Neutrophil (primary cell): Measurements from ENCODE around the gene SLC25A41.

ENCODE experiments used
- H3K27ac ChIP-seq: fragments of 200-600 bp; sonication (generic); 2 replicates; pipeline ENCODE4 v1.5.1; 2016; ENCODE audit warnings: mild to moderate bottlenecking, moderate library complexity
- H3K27me3 ChIP-seq: fragments of 200-600 bp; sonication (generic); 2 replicates; pipeline ENCODE4 v1.6.0; 2016; ENCODE audit warnings: mild to moderate bottlenecking
- H3K36me3 ChIP-seq: fragments of 200-600 bp; sonication (generic); 2 replicates; pipeline ENCODE4 v1.5.1; 2017
- H3K4me1 ChIP-seq, 2 experiments: fragments of 200-600 bp in 1 of 2; sonication (generic) in 1 of 2; 1 replicate in 1 of 2; 2 replicates in 1 of 2; pipeline versions ENCODE4 v1.5.1 to v1.6.1; 2013 to 2016; ENCODE audit warnings: low read depth in 1 of 2, low read length in 1 of 2, mild to moderate bottlenecking in 1 of 2, moderate library complexity in 1 of 2; ENCODE audit not compliant: control insufficient read depth in 1 of 2, insufficient read depth in 1 of 2
- H3K4me3 ChIP-seq, 2 experiments: fragments of 200-600 bp in 1 of 2; sonication (generic) in 1 of 2; 1 replicate in 1 of 2; 2 replicates in 1 of 2; pipeline ENCODE4 v1.5.1; 2013 to 2016; ENCODE audit warnings: low read depth in 1 of 2, low read length in 1 of 2, mild to moderate bottlenecking in 1 of 2, moderate library complexity in 1 of 2
- H3K9me3 ChIP-seq: fragments of 200-600 bp; sonication (generic); 2 replicates; pipeline ENCODE4 v1.5.1; 2016
- TF ChIP-seq, protein P1 (sequence below): fragments of 200-600 bp; sonication (generic); IDR thresholded peaks from 2 replicates; pipeline ENCODE4 v1.5.1; 2016; ENCODE audit warnings: antibody characterized with exemption

SLC25A41 gene

DNA sequence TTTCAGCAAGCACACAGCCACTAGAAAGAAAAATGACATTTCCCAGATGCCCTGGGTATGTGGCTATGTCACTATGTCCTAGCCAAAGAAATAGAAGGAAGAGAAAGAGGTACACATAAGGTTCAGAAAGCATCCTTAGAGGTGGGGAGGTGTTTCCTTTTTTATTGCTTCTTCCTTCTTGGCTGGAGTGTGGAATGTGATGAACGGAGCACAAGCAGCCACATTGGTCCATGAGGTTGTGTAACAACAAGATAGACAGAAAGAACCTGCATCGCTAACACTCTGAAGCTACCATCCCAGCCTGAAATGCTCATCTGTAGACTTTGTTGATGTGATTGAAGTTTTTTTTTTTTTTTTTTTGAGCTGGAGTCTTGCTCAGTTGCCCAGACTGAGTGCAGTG, 19.3 kb upstream of the SLC25A41 start:
- Histone ChIP-seq H3K9me3 (no peaks in the 10 kb centered on the region), H3K4me1 (no peaks in the 10 kb centered on the region), H3K4me3 (no peak overlapping the region), H3K27me3 (peaks cover 16% of the 10 kb centered on the region), H3K36me3 (no peaks in the 10 kb centered on the region), H3K27ac (no peak overlapping the region)
- TF ChIP-seq, protein P1, sequence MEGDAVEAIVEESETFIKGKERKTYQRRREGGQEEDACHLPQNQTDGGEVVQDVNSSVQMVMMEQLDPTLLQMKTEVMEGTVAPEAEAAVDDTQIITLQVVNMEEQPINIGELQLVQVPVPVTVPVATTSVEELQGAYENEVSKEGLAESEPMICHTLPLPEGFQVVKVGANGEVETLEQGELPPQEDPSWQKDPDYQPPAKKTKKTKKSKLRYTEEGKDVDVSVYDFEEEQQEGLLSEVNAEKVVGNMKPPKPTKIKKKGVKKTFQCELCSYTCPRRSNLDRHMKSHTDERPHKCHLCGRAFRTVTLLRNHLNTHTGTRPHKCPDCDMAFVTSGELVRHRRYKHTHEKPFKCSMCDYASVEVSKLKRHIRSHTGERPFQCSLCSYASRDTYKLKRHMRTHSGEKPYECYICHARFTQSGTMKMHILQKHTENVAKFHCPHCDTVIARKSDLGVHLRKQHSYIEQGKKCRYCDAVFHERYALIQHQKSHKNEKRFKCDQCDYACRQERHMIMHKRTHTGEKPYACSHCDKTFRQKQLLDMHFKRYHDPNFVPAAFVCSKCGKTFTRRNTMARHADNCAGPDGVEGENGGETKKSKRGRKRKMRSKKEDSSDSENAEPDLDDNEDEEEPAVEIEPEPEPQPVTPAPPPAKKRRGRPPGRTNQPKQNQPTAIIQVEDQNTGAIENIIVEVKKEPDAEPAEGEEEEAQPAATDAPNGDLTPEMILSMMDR = no peak

DNA sequence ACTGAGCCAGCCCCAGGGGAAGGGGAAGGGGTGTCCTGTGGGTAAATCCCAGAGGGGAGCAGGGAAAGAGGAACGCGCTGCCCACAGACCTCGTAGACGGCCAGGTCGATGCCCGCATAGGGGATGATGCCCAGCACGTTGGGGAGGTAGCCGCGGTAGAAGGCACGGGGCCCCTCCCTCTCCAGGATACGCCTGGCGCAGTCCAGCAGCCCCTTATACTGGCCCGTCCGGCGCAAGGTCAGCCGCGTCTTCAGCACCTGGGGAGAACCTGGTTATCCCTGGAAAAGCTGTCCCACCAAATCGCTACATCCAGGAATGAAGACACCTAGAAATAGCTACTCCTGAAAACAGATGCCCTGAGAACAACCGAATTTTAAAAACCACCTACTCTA, 18.7 kb upstream of the SLC25A41 start:
- no peaks in the 10 kb centered on the region for H3K9me3 ChIP-seq
- no peaks in the 10 kb centered on the region for H3K36me3 ChIP-seq
- TF ChIP-seq, protein P1 = no peak
- H3K27ac ChIP-seq = no peak overlapping the region
- no peaks in the 10 kb centered on the region for H3K4me1 ChIP-seq
- H3K27me3 ChIP-seq = peaks cover 9% of the 10 kb centered on the region
- no peak overlapping the region for H3K4me3 ChIP-seq

DNA sequence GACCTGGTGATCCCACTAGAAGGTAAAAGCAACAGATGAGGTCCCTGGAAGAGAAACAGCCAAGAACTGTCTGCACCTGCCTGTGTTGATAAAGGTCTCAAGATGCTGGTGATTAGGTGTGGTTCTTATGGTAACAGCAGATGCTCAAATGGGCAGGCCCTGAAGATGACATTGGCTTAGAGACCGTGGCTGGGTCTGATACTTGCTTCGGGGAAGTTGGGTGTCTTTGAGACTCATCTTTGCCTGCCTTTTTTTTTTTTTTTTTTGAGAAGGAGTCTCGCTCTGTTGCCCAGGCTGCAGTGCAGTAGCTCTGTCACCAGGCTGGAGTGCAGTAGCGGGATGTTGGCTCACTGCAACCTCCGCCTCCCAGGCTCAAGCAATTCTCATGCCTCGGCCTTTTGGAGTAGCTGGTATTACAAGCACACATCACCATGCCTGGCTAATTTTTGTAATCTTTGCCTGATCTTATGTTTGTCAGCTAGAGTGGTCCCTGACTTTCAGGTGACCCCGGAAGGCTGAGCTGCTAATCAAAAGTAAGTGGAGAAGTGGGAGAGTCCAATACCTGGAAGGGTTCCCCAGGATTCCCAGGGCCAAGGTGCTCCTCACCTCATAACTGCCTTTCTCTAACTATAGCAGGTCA, 18.1 kb upstream of the SLC25A41 start:
- Histone ChIP-seq H3K4me3 (no peak overlapping the region), H3K27me3 (peaks cover 5% of the 10 kb centered on the region), H3K9me3 (no peaks in the 10 kb centered on the region), H3K36me3 (no peaks in the 10 kb centered on the region), H3K4me1 (no peaks in the 10 kb centered on the region), H3K27ac (no peak overlapping the region)
- TF ChIP-seq, protein P1 = no peak

DNA sequence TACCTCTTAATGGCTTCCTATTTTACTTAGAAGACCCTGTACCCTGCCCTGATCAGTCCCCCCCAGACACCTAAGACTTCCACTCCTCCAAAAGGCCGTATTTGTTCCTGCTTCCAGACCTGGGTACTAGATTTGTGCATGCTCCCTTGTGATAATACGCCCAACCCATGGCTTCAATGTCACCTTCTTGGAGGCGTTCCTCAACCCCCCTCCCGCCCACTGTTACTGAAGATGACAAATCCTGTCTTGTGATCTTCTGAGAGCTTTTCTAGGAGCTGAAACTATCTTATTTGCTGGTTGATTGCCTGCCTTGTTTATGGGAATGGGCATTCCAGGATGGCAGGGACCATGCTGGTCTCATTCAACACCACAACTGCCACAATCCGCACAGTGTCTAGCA, 16.6 kb upstream of the SLC25A41 start:
- TF ChIP-seq, protein P1 = no peak
- no peak overlapping the region for H3K27ac ChIP-seq
- H3K4me3 ChIP-seq = no peak overlapping the region
- H3K4me1 ChIP-seq = no peaks in the 10 kb centered on the region
- H3K36me3 ChIP-seq = no peaks in the 10 kb centered on the region
- no peaks in the 10 kb centered on the region for H3K9me3 ChIP-seq
- H3K27me3 ChIP-seq = no peaks in the 10 kb centered on the region

DNA sequence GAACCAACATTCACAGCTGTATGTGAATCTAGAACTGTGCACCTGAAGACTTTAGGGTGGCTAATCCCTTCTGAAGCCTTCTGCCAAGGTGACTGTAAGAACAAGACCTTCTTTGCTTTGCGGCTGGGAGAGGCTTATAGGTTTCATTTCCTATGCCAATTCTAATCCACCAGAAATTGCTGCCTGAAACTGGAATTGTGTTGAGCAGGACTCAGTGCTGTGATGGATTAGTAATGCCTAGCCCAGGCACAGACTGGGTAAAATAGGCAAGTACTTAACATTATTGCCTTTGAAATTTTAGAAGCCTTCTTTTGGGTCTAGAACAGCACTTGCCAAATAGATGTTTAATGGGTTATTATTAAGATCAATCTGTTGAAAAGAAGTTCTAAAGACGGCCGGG, 14.5 kb upstream of the SLC25A41 start:
- H3K9me3 ChIP-seq = no peaks in the 10 kb centered on the region
- H3K27me3 ChIP-seq = no peaks in the 10 kb centered on the region
- H3K4me3 ChIP-seq = no peak overlapping the region
- no peaks in the 10 kb centered on the region for H3K36me3 ChIP-seq
- TF ChIP-seq, protein P1 = no peak
- no peaks in the 10 kb centered on the region for H3K4me1 ChIP-seq
- H3K27ac ChIP-seq = no peak overlapping the region
